Measurements from ENCODE around the gene PLPP2.

PLPP2 gene

DNA sequence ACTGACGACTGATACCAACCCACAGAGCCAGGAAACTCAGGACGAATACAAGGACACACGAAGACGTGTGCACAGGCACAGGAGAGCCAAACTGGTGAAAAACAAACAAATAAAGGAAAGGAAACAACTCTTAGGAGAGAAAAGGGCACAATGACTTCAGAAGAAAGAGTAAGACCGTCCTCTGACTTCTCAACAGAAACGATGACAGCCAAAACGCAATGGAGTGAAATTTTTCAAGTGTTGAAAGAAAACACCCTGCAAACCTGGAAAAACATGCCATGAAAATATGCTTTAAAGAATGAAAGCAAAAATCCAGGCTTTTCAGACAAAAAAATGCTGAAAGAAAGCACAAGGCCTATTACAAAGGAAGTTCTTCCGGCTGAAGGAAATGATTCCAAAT lies 24.6 kb upstream of the PLPP2 start:
- no peak for DNase-seq (ENCODE audit: low read depth in 2 of 2)

DNA sequence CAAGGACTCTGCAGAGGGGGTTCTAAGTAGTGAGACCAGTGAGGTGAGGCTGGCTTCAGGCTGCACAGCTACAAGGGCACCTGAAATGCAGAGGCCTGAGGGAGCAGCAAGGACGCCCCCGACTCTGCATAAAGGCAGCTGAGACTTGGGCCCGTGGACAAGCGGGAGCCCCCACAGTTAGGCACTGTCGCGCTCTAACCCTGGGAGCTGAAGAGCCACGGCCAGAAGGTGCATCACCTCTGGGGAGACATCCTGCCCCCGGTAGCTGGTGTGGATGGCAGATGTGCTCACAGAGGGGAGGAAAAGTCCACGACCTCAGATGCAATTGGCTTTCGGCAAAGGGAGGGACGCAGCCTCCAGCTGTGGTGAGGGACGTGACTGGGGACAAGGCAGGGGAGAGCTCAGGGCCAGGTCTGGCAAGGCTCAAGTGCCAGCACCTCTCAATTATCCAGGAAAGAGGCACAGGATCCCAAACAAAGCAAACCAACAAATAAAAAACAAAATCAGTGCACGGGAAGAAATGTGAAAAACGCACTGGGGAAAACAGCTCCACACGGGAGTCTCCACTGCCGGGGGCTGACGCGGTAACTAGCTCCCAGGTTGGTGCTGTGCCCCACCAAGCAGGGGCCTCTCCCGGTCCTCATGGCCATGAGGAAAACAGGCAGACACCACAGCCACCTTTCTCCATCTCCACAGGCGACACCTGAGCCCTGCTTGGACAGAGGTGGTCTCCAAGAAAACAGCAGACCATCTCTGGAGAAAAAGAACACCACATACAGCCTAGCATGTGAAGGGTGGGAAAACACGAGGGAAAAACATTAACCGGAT lies 23.0 kb upstream of the PLPP2 start:
- DNase-seq (ENCODE audit: low read depth in 2 of 2), result no peak

DNA sequence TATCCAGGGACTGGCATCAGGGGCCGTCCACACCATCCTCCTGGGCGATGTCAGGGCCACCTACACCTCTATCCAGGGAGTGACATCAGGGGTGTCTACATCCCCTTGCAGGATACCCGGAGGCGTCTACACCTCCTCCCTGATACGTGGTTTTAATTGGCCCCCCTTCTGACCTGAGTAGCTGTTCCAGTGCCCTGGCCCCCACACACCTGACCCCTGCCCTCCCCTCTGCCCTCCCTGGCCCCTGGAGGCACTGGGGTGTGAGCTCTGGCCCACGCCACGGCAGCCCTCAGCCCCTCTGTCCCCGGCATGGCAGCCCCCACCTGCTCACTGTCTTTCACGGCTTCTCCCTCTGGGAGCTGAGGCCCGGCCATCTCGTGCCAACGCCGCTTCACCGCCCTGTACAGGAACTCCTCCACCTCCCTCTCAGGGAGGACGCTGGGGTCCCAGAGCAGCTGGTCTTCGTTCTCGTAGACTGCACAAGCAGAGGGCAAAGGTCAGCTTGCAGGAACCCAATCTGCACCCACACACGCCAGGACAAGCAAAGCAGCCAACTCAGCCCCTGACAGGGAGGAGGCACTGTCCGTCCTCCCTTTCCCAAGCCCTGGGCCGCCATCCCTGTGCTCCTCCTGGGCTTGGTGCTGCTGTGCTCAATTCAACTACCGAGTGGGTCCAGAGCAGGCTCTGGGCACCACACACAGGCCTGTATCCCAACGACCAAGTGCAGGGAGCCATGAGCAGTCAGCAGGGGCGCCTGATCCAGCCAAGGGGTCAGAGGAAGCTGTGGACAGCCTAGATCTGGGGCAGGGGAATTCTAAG lies 22.2 kb upstream of the PLPP2 start:
- DNase-seq (ENCODE audit: low read depth in 2 of 2), result no peak

DNA sequence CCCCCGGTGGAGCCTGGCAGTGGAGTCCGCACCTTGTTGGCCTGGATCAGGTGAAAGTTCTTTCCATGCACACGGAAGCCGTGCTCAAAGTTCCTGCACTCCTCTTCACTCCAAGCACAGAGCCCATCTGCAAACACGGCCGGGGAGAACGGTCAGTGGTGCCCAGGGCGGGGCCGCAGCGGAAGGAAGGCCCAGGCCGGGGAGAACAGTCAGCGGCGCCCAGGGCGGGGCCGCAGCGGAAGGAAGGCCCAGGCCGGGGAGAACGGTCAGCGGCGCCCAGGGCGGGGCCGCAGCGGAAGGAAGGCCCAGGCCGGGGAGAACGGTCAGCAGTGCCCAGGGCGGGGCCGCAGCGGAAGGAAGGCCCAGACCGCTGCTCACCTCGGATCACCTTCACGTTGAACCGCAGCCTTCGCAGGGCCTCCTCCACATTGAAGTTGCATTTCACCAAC lies 20.6 kb upstream of the PLPP2 start:
- DNase-seq (ENCODE audit: low read depth in 2 of 2), result no peak

DNA sequence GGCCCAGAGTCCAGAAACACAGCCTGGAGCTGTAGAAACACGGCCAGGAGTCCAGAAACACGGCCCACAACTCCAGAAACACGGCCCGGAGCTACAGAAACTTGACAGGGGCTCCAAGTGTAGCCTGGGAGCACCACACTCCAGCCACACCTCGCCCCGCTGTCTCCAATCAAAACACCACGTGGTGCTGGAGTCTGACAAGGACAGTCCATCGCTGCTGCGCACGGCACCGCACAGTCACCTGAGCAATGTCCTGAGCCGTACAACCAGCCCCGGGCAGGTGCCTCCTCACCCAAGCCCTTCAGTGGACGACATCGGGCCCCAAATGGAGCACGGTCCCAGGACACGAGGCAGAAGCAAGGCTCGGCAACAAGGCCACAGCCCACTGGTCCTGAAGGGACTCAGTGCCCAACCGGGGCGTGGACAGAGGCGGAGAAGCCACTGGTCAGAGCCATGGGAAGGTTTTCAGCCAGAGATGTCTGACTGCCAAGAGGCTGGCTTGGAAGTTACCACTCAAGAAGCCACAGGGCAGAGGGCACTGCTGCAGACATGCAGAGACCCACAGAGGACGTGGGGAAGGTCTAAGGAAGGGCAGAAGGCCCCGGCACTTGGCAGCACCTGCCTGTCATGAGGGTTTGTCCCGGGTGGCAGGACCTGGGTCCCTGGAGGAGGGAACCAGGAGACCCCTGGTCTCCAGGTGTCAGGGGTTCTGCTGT lies 19.7 kb upstream of the PLPP2 start:
- no peak for DNase-seq (ENCODE audit: low read depth in 2 of 2)

DNA sequence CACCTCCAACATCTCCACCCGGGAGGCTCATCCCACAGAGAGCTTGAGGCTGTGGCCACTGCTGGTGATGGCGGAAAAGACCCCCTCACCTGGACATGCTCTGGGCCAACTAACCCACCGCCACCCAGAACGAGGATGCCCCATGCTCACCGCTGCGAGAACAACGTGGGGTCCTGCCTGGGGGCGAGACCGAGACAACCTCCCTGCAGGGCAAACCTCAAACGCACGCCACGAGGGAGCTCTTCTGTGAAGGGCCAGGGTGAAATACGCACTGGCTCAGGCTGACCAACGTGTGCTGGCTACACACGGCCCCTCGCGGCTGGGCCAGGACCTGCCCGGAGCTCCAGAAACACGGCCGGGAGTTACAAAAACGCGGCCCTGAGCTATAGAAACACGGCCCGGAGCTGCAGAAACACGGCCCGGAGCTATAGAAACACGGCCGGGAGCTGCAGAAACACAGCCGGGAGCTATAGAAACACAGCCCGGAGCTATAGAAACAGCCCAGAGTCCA lies 19.0 kb upstream of the PLPP2 start:
- no peak for DNase-seq (ENCODE audit: low read depth in 2 of 2)

DNA sequence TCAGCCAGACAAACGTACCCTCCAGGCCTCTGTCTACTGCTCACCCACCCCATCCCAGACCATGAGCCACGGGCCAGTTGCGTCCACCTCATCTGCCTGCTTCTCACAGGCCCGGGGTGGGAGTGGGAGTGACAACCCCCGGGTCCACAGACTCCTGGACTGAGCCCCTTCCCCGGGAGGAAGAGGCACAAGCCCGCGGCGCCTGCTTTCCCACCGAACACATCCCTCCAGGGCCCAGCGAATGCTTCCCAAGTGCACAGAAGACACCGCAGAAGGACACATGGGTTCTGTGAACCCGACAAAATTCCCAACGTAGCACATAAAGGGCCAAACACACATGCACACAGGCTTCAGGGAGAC lies 18.0 kb upstream of the PLPP2 start:
- DNase-seq (ENCODE audit: low read depth in 2 of 2), result no peak

DNA sequence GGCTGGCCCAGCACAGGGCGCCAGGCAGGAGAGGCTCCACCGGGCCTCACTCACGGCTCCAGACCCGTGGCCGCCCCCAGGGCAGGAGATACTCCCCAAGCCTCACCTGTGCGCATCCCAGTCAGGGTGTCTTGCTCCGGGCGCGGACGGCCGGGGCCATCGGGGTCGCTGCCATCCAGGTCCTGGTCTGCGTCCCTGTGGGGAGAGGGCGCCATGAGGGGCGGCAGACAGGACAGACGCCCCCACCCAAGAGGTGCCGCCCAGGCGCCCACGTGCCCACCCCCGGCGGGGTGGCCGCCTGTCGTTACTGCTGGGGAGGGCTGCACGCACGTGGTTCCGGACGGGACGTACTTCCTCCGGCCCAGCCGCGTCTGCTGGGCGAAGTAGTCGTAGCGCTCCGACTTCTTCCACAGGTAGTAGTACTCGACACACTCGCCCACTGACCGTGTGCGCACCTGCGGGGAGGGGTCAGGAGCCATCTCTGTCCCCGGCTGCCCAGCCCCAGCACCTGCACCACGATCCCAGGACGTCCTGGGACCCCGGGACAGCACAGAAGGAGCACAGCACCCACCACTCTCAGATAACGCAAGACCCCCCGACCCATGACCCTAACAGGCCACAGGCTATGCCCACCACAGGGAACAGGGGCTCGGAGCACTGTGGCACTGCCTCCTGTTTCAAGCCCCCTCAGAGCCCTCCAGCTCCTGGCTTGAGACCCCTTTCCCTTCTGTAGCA lies 17.4 kb upstream of the PLPP2 start:
- DNase-seq (ENCODE audit: low read depth in 2 of 2), result no peak

DNA sequence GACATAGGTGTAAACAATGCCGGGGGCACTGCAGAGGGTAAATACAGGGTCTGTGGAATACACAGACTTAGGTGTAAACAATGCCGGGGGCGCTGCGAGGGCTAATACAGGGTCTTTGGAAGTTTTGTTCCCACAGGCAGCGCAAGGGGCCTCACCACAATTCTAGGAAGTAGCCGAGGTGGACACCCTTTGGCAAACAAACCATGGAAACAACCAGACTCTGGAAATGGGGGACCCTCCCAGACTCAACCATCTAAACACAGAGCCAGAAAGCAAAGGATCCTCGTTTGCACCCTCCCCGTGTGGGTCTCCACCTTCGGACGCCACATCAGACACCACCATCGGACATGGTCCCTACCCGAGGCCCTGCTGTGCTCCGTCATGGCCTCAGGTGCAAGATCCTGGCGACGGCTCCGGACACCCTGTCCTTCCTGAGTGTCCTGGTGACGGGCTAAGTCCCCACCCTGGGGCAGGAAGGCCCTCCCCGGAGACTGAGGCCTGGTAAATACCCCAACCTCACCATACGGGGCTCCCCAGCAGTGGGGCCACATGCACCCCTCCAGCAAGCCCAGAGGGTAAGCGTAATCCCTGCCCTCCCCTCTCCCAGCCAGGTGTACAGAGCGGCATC lies 16.7 kb upstream of the PLPP2 start:
- no peak for DNase-seq (ENCODE audit: low read depth in 2 of 2)

DNA sequence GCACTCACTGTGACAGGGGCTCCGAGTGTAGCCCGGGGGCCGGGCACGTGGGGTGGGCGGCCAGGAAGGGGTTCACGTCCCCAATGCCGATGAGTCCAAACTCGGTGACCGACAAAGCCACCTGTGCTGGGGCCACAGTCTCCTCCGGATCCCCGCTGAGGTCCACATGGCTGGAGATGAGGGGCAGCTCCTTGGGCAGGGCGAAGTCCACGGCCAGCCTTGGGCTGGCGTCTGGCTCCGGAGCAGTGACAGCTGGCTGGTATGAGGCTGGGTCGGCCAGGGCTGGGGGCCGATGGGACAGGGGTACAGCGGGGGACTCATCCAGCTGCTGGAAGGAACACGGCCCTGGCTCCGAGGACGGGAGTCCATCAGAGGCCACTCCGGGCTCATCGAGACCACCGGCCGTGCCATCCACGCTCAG lies 15.9 kb upstream of the PLPP2 start:
- no peak for DNase-seq (ENCODE audit: low read depth in 2 of 2)

DNA sequence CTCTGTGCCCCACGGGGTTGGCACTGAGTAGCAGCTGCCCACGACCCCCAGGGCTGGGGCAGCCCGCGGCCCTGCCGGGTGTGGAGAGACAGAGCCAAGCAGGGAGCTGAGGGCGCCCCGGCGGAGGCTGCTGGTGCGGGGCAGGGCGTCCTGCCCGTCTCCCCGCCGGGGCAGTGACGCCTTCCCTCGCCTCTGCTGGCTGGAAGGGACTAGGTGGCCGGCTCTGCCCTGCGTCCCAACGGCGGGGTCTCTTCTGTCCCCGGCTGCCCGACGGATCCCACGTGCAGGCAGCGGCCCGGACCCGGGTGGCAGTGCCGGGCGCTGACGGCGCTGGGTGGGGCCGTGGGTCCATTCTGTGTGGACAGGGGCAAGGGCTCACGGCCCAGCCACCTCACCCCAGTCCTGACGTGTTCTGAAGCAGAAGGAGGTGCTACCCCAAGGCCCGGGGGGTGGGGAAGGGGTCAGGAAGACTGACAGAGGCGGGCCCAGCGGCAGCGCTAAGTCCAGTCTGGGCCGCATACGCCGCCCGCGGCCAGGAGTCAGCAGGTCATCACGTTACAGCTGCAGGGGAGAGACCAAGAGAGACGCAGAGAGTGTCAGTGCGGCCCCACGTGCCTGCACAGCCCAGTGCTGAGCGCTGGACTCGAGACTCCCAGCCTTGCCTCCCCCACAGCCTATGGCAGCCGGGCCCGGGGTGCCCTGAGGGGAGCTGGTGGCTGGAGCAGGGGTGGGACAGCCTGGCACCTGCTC lies 15.1 kb upstream of the PLPP2 start:
- DNase-seq (ENCODE audit: low read depth in 2 of 2), result no peak

DNA sequence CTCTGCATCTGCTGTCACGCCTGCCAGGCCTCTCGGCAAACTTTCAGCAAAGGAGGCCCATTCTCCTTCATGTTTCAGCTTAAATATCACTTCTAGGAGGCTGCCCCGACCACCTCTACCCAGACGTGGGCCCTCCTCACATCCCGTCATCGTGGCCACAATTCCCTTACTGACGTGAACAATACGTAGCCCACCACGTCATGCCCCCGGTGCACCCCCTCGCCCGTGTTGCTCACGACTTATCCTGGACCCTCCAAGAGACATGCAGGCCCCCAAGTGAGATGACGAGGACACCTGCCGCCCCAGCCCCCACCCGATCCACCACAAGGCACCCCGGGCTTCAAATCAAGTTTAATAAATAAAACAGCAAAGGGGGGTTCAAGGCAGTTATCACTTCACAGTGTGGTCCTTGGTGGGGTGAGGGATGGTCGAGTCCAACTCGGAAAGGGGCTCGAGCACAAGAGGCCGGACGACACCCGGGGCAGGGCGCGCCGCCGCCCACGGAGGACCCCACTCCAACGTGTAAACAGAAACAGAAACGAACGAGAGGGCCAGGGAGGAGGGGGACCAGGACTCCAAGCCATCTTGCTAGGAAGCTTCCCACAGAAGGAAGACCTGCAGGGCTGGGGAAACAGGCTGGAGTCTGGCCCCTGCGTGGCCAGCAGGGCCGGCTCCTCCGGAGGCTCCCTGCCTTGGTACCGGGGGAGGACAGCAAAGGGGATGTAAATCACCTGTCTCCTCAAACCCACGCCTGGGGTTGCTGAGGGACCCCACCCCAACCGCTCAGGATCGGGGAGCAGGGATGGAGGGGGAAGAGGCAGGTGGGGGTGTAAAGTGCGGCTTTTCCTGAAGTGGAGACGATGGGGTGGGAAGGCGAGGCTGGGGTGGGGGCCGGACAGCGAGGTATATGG lies 14.3 kb upstream of the PLPP2 start:
- DNase-seq (ENCODE audit: low read depth in 2 of 2), result no peak

DNA sequence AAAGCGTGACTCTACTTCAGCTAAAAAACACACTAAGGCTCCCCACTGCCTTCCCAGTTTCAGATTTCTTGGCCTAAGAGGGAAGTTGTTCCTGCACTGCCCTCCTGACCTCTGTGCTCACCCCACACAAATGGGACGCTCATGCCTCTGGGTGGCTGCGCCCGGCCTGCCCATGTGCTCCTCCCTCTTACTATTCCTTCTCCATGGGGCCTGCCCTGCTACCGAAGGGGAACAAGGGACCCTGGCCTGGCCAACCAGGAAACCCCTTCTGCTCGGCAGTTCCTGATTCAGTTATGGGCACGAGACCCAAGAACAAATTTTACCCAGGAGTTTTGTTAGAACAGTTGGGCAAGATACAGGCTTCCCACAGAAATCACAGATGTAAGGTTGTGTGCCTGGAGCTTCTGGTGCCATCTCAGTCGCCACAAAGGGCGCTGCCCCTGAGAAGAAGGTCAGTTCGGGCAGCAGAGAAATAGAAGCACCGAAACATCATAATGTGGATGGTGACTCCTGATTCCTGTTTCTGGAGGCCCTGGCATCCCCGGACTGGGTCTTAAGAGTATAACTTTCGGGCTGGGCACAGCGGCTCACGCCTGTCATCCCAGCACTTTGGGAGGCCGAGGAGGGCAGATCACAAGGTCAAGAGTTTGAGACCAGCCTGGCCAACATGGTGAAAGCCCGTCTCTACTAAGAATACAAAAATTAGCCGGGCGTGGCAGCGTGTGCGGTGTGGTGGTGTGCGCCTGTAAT lies 5.4 kb upstream of the PLPP2 start:
- DNase-seq (ENCODE audit: low read depth in 2 of 2), result no peak

DNA sequence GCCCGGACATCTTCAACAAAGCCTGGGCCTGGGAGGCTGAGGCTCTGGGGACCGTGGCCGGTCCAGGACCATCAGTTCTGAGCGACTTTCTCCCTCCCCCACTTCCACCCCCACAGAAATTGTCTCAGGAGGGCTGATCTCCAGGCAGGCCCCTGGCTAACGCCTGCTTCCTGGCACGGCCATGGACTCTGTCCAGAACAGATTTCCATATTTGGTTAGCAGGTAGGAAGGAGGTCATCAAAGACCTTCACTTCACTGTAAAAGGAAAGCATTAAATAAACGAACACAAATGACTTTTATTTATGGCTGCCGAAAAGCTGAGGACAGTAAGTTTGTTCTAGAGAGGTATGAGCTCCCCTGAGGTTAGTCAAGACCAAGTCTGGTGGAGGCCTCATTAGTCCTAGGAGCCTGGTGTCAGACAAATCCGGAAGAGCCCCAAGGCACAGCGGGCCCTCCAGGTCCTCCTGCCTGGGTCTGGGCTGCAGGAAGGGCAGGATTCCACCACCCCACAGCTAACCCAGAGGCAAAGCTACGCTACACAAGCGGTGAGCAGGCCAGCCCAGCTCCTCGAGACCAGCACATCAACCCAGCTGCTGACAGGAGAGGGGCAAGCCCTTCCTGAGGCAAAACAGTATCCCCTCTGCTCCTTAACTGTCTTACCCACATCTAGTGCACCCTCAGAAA lies 4.6 kb upstream of the PLPP2 start:
- no peak for DNase-seq (ENCODE audit: low read depth in 2 of 2)

DNA sequence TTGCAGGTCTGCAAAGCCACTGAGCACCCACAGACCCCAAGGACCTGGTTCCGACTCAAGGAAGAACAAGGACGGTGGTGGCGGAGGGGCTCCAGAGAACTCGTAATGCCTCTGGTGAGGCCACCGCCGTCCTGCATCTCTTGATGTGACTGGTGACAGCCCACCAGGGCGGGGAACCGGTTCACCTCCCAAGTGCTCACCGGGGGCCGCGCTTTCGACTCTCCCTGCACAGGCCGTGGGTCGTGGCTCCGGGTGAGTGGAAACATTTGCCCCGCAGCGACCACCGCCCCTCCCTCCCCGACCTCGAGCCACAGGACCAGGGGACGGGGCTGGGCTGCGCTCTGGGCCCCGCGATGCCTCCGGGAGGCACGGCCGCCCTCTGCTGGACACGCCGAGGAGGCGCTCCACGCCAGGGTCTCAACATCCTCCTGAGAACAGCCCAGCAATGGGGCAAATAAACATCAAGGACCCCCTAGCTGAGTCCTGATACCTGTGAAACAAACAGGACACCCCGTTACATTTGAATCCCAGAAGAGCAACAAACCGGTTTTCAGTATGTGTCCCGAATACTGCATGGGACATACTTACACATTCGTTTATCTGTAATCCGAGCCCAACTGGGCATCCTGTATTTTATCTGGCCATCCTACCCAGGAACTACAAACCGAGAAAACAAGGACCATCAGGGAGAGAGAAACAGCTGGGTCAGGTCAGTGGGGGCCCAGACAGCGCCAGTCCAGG lies 3.9 kb upstream of the PLPP2 start:
- DNase-seq (ENCODE audit: low read depth in 2 of 2), result no peak

DNA sequence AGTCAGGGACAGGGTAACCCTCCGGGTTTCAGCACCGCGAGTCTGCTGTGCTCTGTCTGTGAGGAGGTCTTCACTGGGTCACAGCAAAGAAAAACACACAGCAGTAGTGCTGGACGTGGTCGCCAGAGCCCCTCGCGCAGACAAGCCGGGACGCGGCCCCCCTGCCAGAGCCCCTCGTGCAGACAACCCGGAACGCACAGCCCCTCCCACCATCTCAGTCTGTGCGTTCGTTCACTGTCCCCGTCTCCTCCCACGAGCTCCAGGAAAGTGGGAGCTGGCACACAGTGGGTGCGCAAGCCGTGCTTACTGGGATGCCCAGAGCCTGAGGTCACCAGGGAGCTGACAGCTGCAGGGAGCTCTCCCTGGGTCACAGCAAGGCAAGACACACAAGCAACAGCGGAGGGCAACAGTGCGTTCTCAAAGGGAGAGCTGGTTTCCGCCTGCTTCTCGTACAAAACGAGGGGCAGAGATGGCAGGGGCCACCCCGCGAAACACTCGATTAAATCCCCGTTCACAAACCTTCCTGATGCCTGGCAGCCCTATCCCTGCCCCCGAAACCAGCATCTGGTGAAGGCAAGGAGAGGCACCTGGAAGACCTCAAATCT lies 3.2 kb upstream of the PLPP2 start:
- DNase-seq (ENCODE audit: low read depth in 2 of 2), result no peak

All from stimulated activated CD8-positive, alpha-beta memory T cell treated with anti-CD3 and anti-CD28 coated beads, Interleukin-7, amount 100 ng/mL, for 1 hour (primary cell).